Measurements from ENCODE around the gene SGIP1.

The SGIP1 gene

GRCh38 chr1:66617362-66618184 lies 83.6 kb downstream of the SGIP1 start:
- no peak for DNase-seq

- no peak for DNase-seq
These were observed 84.4 kb downstream of the SGIP1 start for GRCh38 chr1:66618390-66618789.

DNA sequence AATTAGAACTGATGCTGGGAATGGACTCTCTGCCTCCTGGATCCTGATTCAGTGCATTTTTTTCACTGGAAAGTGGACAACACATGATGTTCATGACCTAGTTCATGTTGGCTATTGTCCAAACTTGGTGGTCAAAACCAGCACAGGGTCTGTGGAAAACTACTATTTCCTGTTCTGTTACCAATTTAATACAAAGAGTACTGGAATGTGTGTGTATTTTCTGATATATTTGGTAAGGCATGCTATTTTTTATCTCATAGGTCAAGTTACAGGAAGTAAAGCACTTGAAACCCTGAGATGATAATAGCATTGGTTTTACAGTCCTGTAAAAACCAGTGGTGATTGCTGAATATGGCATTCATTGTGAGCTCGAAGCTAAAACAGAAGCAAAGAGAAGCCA lies 89.9 kb downstream of the SGIP1 start:
- DNase-seq, result no peak

DNA sequence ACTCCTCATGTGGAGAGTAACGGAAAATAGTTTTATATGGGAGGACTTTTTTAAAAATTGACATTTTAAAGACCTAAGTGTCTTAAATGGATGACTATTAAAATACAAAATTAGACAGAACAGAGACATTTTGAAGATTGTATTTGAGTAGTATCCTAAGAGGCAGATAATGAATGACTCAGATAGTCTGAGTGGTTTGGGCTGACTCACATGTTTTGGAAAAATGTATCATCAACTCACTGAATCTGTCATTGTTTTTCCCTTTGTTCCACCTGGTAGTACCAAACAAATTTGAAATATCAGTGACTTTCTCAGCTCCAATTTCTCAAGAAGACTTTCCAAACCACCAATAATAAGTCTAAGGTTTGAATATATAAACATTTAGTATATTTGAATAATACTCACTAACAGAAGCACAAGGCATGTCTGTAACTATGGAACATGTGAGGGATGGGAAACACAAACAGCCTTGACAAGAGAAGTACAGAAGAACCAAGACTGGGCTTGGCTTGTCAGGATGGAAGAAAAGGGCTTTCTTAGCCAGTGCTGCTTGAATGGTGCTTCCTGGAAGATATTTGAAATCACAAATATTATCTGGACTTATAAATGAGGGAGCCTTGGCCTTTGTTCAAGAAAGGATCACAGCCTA lies 90.6 kb downstream of the SGIP1 start:
- no peak for DNase-seq

GRCh38 chr1:66626261-66626660 lies 92.3 kb downstream of the SGIP1 start:
- no peak for DNase-seq

- DNase-seq, result no peak
These were observed 95.0 kb downstream of the SGIP1 start for GRCh38 chr1:66628926-66629325.

GRCh38 chr1:66633159-66633558 lies 99.2 kb downstream of the SGIP1 start:
- DNase-seq, result no peak

- no peak for DNase-seq
These were observed 103.2 kb downstream of the SGIP1 start for GRCh38 chr1:66637146-66637545.

GRCh38 chr1:66641891-66642473 lies 108.0 kb downstream of the SGIP1 start:
- no peak for DNase-seq

- no peak for DNase-seq
These were observed 109.0 kb downstream of the SGIP1 start for GRCh38 chr1:66642992-66643391.

DNA sequence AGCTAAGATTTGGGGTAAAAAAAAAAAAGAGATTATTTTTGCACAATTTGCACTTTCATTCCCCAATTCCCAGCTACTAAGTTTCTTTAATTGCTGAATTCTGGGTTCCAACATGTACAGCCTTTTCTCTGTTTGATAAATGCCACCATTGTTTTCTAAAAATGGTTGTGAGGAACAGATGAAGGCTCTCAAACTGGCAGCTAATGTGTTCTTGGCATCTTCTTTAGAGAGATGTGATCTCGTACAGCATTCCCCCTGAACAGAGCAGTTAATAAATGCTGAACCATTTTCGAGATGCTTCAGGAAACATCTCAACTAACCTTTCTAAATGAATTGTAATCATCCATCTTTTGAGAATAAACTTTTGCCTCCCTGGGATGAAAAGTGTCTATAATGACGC lies 110.4 kb downstream of the SGIP1 start:
- no peak for DNase-seq

DNA sequence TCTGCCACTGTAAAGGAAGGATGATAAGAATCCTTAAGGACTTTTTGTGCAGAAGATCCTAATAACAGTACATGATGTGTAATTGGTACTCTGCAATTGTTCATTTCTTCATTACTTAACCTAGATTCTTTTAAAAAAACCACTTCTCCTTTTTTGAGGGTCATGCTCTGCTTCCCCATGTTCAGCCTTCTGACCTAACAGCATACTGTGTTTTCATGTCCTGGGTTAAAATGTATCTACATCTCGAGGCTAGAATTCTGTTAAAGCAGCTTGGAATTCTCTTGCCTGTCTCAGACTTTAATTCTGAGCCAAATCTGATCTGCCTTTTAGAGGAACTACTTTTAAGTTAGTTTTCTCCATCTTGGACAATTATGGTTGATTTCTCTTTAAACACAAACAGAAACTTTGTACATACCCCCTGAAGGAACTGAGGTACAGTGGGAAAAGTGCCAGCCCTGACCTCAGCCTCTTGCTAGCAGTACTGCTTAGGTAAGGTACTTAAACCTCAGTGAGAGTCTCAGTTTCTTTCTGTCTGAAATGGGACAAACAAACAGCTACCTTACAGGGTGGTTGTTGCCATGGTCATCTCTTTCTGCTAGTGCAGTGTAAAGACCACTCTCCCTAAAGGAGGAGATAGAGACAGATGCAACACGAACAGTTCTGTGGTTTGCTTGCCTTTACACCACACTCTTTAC lies 115.1 kb downstream of the SGIP1 start:
- DNase-seq, result no peak

- no peak for DNase-seq
These were observed 118.6 kb downstream of the SGIP1 start for GRCh38 chr1:66652556-66652955.

GRCh38 chr1:66654643-66655042 lies 120.7 kb downstream of the SGIP1 start:
- no peak for DNase-seq

GRCh38 chr1:66671455-66671854 lies 137.5 kb downstream of the SGIP1 start:
- no peak for DNase-seq

GRCh38 chr1:66676613-66677298 lies 142.8 kb downstream of the SGIP1 start:
- no peak for DNase-seq

- DNase-seq, result no peak
These were observed 144.2 kb downstream of the SGIP1 start for GRCh38 chr1:66678146-66678545.

- no peak for DNase-seq
These were observed 145.2 kb downstream of the SGIP1 start for GRCh38 chr1:66679140-66679539.

DNA sequence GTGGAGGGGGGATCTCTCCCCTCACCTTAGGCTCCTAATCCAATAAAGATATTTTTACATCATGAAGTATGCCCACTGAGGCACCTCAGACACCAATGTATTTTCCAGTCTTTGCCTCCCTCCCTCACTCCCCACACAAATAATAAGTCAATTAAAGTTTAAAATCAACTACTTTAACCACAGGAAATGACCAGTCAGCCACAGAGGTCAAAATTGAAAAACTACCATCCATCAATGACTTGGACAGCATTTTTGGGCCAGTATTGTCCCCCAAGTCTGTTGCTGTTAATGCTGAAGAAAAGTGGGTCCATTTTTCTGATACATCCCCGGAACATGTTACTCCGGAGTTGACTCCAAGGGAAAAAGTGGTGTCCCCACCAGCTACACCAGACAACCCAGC lies 147.7 kb downstream of the SGIP1 start:
- no peak for DNase-seq

GRCh38 chr1:66682106-66682505 lies 148.2 kb downstream of the SGIP1 start:
- no peak for DNase-seq

DNA sequence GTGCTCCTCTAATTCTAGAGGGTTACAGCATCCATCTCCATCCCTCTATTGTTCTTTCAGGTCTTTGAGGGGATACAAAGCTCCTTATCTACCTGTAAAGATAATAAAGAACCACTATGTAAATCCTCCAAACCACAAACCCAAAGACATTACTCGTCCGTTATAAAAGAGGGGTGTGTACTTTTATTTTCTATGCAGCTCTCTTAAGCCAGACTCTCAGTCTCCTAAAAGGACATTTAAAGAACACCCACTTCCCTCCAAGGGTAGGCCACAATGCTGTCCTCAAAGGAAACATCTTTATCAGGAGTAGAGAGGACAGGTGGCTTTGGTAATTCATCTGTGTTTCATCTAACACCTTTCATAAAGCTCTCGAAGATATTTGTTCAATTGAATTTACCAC lies 150.4 kb downstream of the SGIP1 start:
- DNase-seq, result no peak

GRCh38 chr1:66685265-66685664 lies 151.3 kb downstream of the SGIP1 start:
- no peak for DNase-seq

GRCh38 chr1:66685670-66686069 lies 151.7 kb downstream of the SGIP1 start:
- no peak for DNase-seq
